ENCODE data around the gene PPL. TPM values are rescaled to one million over a fixed set of nuclear protein-coding genes. Genes with fewer than 3 reads are reported as not detected.

The PPL gene
- total and polyA plus RNA-seq, 2 of the 8 experiments (the other 6 are each of a cell fraction or from before 2014, with no cell fraction given) = 11.3 to 29.5 TPM

- TF ChIP-seq CHD7 (IDR thresholded peaks at IDR 0.05; ENCODE audit: insufficient replicate concordance, low read length) = no peak
- no peak for TF ChIP-seq E2F6 (IDR thresholded peaks at IDR 0.05)
- no peak for TF ChIP-seq EZH2 (IDR thresholded peaks at IDR 0.05; ENCODE audit: low read depth, low read length, severe bottlenecking)
- TF ChIP-seq CHD1 (IDR thresholded peaks at IDR 0.05; ENCODE audit: low read depth, low read length) = no peak
Observed at GRCh38 chr16:4879049-4879448, 57.9 kb downstream of the PPL start (continued).

Measured in H1 (cell line).